CD4-positive, alpha-beta T cell treated with Interleukin-15 for 4 hours (primary cell): ENCODE results near the gene ERICH2.

Experiments
- DNase-seq: peaks from one replicate; pipeline ENCODE4 v3.0.0-alpha.2; 2020; ENCODE audit warnings: low spot score

Gene ERICH2

GRCh38 chr2:170763232-170763631 lies 6.9 kb upstream of the ERICH2 start:
- no peak for DNase-seq

GRCh38 chr2:170764880-170765261 lies 5.3 kb upstream of the ERICH2 start:
- no peak for DNase-seq

- DNase-seq: no peak
Measured at GRCh38 chr2:170766693-170767092, 3.5 kb upstream of the ERICH2 start.

- DNase-seq: peak; percentile 64
Measured at GRCh38 chr2:170770606-170771420, 635 bp downstream of the ERICH2 start.

- no peak for DNase-seq
Measured at GRCh38 chr2:170771421-170771937, 1.3 kb downstream of the ERICH2 start.

- DNase-seq: no peak
Measured at GRCh38 chr2:170772295-170772694, 2.1 kb downstream of the ERICH2 start.

GRCh38 chr2:170774074-170774473 lies 3.9 kb downstream of the ERICH2 start:
- DNase-seq: no peak

GRCh38 chr2:170778900-170779299 lies 8.7 kb downstream of the ERICH2 start:
- DNase-seq: no peak

- DNase-seq: no peak
Measured at GRCh38 chr2:170779304-170779703, 9.1 kb downstream of the ERICH2 start.

GRCh38 chr2:170782673-170783072 lies 12.5 kb downstream of the ERICH2 start:
- no peak for DNase-seq

- DNase-seq: no peak
Measured at GRCh38 chr2:170783549-170783948, 13.4 kb downstream of the ERICH2 start.

GRCh38 chr2:170798996-170799395 lies 28.8 kb downstream of the ERICH2 start:
- DNase-seq: no peak

GRCh38 chr2:170806548-170806947 lies 36.4 kb downstream of the ERICH2 start:
- DNase-seq: no peak

- DNase-seq: peak; percentile 56
Measured at GRCh38 chr2:170812710-170813600, 42.8 kb downstream of the ERICH2 start.

- no peak for DNase-seq
Measured at GRCh38 chr2:170813611-170814532, 43.7 kb downstream of the ERICH2 start.

GRCh38 chr2:170814533-170815230 lies 44.5 kb downstream of the ERICH2 start:
- DNase-seq: no peak

GRCh38 chr2:170815311-170815710 lies 45.1 kb downstream of the ERICH2 start:
- no peak for DNase-seq

- DNase-seq: peak; percentile 55
Measured at GRCh38 chr2:170815746-170816503, 45.7 kb downstream of the ERICH2 start.

- DNase-seq: peak; percentile 30
Measured at GRCh38 chr2:170816504-170817092, 46.4 kb downstream of the ERICH2 start, which contains the start of gene GAD1. Gene GAD1 (plus strand): TSS chr2:170816887. CDS start chr2:170818592, 1,705 bp downstream.
